ENCODE results near the gene ZBTB7C.

ZBTB7C gene

DNA sequence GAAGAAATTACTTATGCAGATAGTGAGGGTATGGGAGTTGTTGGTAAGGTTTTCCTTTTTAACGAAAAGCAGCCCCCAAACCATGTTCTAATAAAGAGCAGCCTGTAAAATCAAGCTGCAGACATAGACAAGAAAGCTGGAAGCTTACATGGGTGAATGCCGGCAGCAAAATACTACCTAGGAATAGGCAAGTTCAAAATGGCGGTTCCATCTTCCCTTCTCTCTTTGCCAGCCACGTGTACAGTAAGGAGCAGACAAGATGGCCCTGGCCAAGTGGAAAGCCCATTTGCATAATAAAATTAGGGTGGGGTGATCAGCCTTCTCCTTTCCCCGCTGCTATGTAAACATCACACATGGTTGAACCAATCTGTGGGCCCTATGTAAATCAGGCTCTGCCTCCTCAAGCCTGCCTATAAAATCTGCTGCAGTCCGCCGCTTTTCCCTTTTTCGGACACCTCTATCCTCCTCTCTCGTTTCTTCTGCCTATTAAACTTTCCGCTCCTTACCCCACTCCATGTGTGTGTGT, 155.0 kb downstream of the ZBTB7C start:
- no peak for DNase-seq (ENCODE audit: low read depth in 2 of 2)

DNA sequence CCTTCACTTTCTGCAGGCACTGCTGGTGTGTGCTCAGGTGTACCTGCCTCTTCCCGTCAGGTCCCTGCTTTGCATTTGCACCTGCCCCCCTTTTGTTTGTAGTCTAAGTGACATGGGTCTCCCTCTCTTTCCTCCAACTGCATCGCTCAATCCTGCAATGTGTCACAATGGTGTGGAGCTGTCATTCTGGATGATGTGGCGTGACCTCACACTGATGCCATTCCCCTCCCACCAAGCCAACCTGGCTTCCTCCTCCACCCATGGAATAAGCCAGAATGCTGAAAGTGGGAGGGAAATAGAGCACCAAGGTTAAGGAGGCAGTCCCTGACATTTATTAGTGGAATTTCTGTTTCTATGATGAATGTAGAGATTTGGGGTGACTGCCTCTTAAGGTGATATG, 156.7 kb downstream of the ZBTB7C start:
- DNase-seq (ENCODE audit: low read depth in 2 of 2): no peak

DNA sequence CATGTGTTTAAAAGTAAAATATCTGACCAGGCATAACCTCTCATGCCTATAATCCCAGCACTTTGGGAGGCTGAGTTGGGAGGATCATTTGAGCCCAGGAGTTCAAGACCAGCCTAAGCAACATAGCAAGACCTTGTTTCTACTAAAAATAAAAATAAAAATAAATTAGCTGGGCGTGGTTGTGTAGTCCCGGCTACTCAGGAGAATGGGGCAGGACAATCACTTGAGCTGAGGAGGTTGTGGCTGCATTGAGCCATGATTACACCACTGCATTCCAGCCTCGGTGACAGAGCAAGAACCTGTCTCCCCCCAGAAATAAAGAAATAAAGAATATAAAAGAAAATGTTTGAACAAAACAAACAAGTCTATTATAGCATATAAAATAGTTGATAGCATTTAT, 158.3 kb downstream of the ZBTB7C start:
- no peak for DNase-seq (ENCODE audit: low read depth in 2 of 2)

DNA sequence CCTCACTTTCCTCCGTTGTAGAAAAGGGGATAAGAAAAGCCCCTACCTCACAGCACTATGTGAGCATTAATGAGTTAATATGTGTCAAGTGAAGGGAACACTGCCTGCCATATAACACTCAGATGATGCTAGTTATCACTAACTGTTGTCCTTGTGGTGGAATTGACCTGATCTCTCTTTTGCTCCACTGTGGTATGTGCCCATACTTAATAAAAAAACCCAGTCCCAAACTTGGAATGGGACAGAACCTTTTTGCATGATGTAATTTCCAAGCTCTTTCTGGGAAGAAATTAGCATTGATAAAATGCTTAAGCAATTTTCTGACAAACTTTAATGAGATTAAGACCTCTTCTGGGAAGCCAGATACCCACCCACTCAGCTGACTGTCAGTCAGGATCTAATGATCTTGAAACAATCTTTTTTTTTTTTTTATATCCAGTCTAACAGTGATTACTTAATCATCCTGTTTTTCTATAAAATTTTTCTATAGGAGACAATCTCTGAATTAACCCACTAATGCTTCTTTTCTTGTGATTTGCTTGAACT, 158.7 kb downstream of the ZBTB7C start:
- DNase-seq (ENCODE audit: low read depth in 2 of 2): no peak

DNA sequence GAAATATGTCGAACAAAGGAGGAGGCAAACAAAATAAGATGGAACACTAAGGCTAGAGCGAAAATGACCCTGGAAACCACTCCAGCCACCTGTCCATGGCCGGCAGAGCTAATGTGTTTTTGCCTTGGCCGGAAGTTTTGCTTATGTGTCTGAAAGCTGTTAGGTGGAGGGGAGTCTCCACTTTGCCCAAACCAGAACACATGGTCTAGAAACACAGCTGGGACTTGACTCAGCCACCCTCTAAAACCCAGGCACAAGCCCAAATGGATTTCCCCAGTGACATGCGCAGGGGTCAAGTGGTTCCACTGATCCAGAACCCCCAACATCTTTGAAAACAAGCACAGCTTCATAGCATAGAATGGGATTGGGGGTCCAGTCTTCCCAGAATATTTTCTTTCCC, 159.3 kb downstream of the ZBTB7C start:
- DNase-seq (ENCODE audit: low read depth in 2 of 2): no peak

DNA sequence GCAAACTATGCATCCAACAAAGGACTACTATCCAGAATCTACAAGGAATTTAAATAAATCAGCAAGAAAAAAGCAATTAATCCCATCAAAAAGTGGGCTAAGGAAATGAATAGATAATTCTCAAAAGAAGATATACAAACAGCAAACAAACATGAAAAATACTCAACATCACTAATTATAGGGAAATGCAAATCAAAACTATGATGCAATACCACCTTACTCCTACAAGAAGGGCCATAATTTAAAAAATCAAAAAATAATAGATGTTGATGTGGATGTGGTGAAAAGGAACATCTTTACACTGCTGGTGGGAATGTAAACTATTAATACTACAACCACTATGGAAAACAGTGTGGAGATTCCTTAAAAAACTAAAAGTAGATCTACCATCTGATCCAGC, 164.7 kb downstream of the ZBTB7C start:
- no peak for DNase-seq (ENCODE audit: low read depth in 2 of 2)

DNA sequence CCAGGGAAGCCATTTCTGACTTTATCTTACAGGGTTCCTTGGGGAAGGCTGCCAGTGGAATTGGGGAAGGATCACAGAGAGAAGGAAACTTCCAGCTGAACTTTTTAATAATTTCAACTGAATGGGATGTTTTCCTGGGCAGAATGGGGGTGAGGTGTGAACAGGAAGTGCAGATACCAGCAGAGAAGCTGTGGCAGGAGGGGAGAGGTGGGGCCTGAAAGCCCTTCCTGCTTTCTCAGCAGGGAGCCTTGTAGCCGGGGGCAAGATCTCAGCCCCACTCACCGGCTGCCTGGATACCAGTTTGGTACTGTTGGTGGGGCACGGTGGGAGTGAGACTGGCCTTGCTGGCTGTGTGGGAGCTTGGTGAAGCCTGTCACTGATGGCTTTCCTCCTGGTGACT, 170.5 kb downstream of the ZBTB7C start:
- no peak for DNase-seq (ENCODE audit: low read depth in 2 of 2)

DNA sequence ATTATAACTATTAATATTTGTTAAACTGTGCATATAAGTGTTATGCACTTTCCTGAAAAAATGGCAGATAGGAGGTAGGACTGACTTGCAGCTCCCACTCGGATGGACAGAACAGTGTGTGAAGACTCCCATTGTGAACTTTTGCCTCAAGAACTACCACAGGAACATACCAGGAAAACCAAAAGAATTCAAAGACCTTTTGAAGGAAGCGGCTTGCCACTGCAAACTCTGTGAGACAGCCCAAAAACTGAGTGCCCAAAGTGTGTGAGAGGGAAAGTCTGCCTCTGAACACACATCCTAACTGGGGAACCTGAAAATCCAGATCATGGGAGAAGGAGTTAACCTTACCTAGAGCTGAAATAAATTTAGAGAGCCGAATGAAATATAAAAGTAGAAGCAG, 171.0 kb downstream of the ZBTB7C start:
- no peak for DNase-seq (ENCODE audit: low read depth in 2 of 2)

DNA sequence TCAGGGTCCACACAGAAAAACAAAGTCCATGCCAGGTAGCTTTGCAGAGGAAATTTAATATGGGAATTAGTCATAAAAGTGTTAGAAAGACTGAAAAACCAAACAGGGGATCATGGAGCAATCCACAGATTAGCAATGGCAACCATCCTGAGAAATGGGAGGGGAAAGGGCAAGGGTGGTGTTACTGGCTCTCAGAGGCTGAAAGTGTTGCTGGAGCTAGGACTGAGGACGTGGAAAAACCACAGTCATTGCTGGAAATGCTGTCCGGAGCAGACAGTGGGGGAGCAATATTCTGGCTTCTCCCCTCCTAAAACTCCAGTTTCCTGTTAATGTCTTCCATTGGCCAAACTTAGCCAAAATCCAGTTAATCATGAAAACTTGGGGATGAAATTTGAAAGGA, 172.4 kb downstream of the ZBTB7C start:
- DNase-seq (ENCODE audit: low read depth in 2 of 2): no peak

DNA sequence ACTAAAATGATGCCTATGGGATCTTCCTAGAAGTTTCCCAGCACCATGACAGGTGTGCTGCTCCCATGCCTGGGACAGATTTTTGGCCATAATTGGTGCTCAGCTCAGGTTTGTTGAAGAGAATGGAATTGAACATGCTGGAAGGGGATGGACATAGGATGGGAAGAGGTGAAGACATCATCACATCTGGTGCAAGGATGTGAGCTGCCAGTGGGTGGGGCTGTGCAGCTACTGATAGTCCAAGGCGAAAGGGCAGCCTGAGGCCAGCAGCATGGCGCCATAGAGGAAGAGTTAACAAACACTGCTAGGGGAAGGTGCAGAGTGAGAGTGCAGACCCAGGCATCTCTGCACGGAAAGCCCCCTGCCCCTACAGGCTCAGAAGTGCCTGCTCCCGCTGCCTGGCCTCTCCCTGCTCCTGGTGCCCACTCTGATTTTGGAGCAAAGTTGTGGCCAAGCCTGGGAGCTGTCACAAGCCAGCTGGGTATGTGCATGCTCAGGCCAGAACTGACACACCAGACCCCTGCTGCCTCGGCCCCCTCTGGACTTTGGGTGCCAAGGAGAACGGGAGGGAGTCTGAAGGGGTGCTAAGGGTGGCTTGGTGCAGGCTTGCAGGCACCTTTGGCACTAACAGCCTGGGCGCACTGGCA, 178.6 kb downstream of the ZBTB7C start:
- DNase-seq (ENCODE audit: low read depth in 2 of 2): no peak

DNA sequence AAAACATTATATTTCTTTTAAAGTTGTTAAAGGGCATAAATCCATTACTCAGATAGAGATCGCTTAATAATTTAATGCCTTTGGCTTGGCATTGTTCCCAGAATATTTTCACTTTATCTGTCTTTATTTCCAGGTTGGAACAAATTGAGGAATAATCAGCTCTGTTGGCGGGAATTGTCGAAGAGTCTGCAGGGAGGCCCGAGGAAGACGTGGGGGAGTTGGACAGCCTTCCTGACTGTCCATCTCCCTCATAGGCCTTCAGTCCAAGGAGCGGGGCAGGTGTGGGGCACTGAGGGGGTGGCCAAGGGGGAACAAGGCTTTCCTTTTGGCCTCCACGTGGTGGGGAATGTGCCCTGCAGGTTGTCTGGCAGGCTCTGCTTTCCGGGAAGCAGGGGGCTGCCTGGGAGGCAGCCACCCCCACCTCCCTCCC, 179.6 kb downstream of the ZBTB7C start:
- DNase-seq (ENCODE audit: low read depth in 2 of 2): no peak

DNA sequence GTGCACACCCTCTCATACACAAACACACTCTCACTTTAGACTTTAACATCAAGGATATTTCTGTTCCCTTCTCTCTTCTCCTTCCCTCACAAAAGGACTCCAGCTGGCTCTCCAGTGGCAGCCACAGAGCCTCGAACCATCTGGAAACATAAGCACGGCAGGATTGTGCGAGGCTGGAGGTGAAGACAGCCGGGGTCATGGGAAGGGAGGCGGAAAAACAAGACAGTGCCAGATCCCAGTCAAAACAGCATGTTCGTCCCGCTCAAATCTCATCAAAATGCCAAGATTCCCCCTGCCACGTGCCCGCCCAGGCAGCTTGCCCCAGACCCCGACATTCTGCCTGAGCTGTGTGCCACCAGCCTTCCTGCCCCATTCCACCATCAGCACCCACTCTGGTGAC, 180.3 kb downstream of the ZBTB7C start:
- no peak for DNase-seq (ENCODE audit: low read depth in 2 of 2)

DNA sequence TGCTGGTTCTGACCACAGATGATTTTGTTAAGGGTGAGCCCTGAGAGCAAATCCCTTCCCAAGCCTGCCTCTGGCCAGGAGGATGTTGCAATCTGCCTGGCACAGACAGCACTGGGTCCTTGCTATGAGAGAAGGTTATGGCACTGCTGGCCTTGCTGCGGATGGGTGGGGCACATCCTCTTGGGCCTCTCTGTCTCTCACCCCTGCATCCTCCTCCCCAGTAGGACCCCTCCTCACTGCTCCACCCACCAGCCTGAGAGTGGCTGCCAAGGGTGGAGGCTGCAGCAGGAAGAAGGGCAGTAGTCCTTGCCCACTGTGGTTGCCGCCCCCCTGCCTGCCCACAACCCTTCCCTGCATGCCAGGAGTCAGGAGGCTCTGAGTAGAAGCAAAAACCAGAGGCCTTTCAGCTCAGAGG, 180.9 kb downstream of the ZBTB7C start:
- no peak for DNase-seq (ENCODE audit: low read depth in 2 of 2)

DNA sequence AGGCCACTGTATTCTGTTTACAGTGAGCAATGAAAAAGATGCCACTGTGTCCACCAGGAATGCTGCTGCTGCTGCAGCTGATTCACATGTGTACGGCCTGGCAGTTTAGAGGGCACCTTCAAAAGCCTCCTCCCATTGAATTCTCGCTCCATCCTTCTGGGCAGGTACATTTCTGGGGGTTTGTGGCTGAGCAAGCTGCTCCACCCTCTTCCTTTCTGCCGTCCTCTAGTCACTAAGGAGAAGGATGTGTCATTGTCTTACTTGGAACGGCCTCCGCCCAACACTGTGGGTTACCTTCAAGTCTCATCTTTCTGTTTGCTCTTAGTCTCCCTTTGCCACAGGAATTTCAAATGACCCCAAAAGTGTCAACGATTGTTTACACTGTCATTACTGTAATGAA, 182.0 kb downstream of the ZBTB7C start:
- no peak for DNase-seq (ENCODE audit: low read depth in 2 of 2)

DNA sequence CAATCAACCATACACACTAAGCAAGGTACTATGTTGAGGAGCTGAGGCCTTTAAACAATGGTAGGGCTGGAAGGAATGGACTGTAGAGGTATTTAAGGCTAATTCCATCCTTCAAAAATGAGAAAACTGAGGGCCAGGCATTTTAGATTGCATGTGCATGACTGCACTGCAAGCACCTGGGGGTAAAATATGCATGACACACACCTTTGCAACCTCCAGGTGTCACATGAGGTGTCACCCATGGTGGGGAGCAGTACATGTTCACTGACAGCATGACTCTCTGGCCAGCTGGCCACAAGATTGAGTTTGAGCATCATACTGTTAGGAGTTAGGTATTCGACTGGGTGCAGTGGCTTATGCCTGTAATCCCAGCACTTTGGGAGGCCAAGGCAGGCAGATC, 182.8 kb downstream of the ZBTB7C start:
- DNase-seq (ENCODE audit: low read depth in 2 of 2): no peak

DNA sequence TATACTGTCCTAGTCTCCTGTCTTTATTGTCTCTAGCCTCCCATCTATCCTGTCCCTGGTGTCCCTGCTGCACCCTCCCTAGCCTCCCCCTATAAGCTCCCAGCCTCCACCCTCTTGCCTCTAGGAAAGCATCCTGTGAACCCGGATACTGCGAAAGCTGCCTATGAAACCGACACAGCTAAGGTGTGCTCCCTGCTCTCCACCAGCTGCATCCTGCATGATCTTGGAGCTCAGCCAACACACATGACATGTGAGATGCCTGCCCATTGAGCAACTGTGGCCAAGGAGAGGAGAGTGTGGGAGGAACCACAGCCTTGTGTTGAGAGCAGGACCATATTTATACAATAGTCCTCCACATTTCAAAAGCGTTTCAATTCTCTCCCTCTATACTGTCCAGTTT, 187.1 kb downstream of the ZBTB7C start:
- no peak for DNase-seq (ENCODE audit: low read depth in 2 of 2)

DNA sequence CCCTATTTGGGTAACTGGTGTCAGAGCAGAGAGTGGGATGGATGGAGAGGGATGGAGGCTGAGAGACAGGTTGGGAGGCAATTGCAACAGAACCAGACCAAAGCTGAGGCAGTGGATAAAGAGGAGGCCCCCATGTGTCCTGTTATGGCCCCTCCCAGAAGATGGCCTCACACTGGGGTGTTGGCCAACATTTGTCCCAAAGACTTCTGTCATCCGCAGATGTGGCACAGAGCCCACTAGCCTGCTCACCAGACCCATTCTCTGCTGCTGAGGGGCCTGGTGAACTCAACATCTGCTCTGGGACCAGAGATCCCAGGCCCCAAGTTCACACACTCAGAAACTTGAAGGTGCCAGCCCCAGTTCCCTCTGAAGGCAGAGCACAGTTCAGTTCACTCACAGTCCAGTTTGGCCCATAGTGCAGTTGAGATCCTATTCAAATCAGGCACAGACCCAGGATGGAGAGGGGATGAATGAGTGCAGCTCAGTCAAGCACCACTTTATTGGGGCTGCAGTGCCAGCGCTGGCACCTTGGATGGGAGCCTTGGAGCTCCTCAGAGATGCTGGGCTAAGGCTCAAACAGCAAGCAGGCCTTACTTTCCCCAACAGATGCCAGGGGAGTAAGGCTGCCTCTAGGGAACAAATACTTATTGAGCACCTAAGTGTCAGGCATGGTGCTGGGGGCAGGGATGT, 189.2 kb downstream of the ZBTB7C start:
- DNase-seq (ENCODE audit: low read depth in 2 of 2): no peak

DNA sequence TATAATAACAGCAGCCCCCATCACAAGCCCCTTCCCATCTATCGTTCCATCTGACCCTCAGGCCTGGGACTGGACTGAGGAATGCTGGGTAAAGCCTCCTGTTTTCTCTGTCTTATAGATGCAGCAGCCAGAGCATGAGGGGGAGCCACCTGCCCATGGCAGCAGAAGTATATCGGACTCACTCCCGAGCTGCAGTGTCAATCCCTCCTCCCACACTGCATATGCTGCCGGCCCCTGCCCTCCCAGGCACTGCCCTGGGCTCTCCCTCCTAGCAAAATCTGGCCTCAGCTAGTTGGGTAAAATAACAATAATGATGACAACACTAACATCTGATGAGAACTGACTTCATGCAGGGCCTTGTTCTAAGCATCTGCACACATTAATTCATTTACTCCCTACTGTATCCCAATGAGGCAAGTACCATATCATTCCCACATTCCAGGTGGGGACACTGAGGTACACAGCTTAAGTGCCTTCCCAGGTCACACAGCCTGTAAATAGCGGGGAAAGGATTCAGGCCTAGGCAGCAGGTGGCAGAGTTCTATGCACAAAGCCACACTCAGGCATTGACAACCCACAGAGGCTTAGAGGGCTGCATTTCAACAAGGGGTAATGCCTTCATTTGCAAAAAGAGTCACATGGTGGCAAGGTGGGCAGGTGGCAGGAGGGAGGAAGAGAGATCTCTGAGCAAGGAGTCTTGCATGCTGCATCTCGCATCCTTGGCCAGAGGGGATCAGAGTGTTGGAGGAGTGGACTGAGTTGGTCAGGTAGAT, 190.0 kb downstream of the ZBTB7C start:
- DNase-seq (ENCODE audit: low read depth in 2 of 2): no peak

DNA sequence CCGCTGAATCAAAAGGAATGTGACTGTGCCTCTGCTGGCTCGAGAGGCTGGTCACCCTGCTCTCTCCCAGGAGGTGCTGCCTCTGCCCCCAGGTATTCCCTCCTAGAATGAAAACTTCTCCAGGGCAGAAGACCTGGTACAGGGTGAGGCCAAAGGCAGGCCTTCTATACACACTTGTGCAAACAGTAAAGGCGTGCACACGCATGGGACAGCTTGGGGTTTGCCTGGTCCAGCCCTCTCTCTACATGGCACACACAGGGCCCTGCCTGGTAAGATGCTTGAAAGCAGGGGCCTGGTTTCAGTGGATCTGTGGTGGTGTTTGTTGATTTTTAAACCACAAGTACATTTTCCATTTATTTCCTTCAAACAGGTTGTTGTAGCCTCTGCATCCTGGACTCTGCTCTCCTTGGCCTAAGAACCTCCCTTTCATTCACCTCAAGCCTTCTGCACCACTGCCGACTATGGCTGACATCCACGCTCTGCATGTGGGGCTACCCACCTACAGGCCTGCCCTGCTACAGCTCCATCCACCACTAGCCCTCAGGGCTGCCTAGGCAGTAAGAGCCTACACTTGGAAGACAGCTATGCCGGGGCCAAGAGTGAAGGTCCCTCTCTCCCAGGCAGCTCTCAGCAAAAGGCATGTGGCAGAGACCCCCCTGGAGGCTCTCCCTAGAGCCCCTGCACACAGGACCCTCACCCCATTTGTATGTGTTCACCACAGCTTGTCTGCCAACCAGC, 190.7 kb downstream of the ZBTB7C start:
- no peak for DNase-seq (ENCODE audit: low read depth in 2 of 2)

DNA sequence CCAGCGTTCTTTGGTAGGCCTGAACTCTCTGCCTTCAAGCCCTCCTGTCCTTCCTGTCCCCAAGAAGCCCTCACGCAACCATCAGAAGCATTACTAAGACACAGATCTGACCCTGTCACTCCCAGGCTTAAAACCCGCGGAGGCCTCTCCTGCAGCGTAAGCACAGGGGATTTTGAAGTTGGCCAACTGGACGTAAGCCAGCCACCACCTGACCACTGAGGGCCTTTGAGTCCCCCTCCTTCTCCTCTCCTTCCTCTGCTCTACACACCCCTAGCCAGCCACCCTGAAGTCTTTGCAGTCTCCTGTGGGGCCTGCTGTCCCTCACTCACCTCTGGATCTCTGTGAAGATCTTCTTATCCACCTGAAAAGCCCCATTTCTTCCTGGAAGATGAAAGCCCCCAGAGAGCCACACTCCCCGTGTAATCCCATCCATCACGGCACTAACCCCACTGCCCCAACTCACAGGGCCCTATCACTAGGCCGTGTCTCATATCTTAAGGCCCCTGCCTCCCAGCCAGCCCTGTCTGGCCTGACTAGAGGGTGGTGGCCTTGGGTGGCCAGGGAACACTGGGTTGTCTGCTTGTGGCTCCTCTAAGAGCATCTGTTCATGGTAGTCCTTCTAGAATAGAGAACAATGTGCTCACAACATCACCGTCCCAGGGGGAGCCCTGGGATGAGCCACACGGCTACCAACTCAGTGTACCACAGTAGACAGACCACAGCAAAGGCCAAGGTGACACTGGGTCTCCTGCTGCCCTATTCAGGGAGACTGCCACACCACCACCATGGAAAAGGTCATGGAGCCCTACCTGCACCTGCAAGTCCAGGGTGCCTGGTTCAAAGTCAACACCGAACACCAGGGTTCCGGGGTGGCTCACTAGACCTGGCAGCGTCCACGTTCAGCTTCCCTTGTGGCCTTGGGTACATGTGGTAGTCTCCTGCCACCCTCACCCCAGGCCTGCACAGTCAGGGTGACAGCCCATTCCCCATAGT, 191.6 kb downstream of the ZBTB7C start:
- no peak for DNase-seq (ENCODE audit: low read depth in 2 of 2)

All from stimulated activated CD8-positive, alpha-beta memory T cell treated with anti-CD3 and anti-CD28 coated beads, Interleukin-7, amount 100 ng/mL, for 1 hour (primary cell).